Upper lobe of right lung (tissue), 1 donor: ENCODE results near the gene SLC19A1. TPM values are rescaled to one million over a fixed set of nuclear protein-coding genes. Genes with fewer than 3 reads are reported as not detected.

Source experiments
- ATAC-seq: fragments of 200-7000 bp; cut with Tn5 transposase; one replicate; pipeline ENCODE4 v1.9.1; 2020; ENCODE audit warnings: mild to moderate bottlenecking, moderate library complexity
- DNase-seq: peaks from one replicate; pipeline ENCODE4 v3.0.0-alpha.2; 2020
- H3K27ac ChIP-seq: fragments of 200-600 bp; one replicate; pipeline ENCODE4 v1.8.0; 2022
- H3K27me3 ChIP-seq: fragments of 200-600 bp; one replicate; pipeline ENCODE4 v1.8.0; 2022; ENCODE audit warnings: mild to moderate bottlenecking
- H3K36me3 ChIP-seq: fragments of 200-600 bp; one replicate; pipeline ENCODE4 v1.8.0; 2022
- H3K4me1 ChIP-seq: fragments of 200-600 bp; one replicate; pipeline ENCODE4 v1.8.0; 2022
- H3K4me3 ChIP-seq: fragments of 200-600 bp; one replicate; pipeline ENCODE4 v1.8.0; 2022; ENCODE audit warnings: mild to moderate bottlenecking
- H3K9me3 ChIP-seq: fragments of 200-600 bp; one replicate; pipeline ENCODE4 v1.8.0; 2022
- intact Hi-C: fragments of 100-400 bp; cut with DNase I; formaldehyde crosslinking; loops from one replicate; pipeline ENCODE4 v1.11.0; 2022
- total RNA-seq: library from RNA; stranded (reverse); fragmentation: NEBNext Ultra II Directional; extraction: Animal tissue kit (Norgen Biotek cat#: 25700); gene quantifications from one replicate; pipeline ENCODE4 v1.2.1, GENCODE V29; 2021
- TF ChIP-seq, protein P1 (sequence below): fragments of 200-600 bp; IDR thresholded peaks from one replicate; pipeline ENCODE4 v1.8.0; 2022; ENCODE audit warnings: antibody characterized with exemption
- donor health status: DM: no; HTN: yes; CAD: no; lungs with severe emphysema.

SLC19A1 gene
- total RNA-seq, 1 donor from 2014 or later, result 39.3 TPM

DNA sequence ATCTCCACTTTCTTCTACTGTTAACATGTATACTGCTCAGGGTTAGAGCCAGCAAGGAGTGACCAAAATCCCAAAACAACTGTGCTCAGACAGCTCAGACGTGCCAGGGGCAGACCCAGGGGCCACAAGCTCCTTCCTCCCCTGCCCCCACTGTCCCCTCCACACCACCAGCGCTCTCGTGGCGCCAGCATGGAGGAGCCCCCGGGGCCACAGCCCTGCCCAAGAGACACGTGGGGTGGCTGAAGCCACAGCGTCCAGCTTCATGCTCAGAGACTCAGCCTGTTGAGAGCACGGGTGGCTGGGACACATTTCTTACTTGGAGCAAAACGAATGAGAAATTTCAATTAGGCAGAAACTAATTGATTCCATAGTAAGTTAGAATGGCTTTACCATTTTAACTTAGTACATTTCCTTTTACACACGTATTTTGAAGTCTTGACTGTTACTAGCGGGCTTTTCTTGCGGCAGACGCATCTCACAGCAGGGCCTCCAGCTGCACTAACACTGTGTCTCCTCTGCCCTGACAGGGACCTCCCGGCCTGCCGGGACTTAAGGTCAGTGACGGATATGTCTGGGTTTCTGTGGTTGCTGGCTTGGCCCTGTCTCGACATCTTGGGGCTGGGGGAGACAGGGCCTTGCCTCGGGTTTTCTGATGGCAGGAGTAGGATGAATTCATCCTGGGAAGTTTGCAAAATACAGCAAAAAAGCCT lies 54.2 kb downstream of the SLC19A1 start:
- no peak overlapping the region for H3K4me3 ChIP-seq
- no peak for DNase-seq
- no peaks in the 10 kb centered on the region for H3K9me3 ChIP-seq
- H3K27ac ChIP-seq, result no peak overlapping the region
- intact Hi-C loops, result no loop called here
- no peaks in the 10 kb centered on the region for H3K4me1 ChIP-seq
- no peaks in the 10 kb centered on the region for H3K36me3 ChIP-seq
- ATAC-seq, result no peak
- TF ChIP-seq, protein P1, sequence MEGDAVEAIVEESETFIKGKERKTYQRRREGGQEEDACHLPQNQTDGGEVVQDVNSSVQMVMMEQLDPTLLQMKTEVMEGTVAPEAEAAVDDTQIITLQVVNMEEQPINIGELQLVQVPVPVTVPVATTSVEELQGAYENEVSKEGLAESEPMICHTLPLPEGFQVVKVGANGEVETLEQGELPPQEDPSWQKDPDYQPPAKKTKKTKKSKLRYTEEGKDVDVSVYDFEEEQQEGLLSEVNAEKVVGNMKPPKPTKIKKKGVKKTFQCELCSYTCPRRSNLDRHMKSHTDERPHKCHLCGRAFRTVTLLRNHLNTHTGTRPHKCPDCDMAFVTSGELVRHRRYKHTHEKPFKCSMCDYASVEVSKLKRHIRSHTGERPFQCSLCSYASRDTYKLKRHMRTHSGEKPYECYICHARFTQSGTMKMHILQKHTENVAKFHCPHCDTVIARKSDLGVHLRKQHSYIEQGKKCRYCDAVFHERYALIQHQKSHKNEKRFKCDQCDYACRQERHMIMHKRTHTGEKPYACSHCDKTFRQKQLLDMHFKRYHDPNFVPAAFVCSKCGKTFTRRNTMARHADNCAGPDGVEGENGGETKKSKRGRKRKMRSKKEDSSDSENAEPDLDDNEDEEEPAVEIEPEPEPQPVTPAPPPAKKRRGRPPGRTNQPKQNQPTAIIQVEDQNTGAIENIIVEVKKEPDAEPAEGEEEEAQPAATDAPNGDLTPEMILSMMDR, result no peak
- H3K27me3 ChIP-seq, result no peaks in the 10 kb centered on the region

DNA sequence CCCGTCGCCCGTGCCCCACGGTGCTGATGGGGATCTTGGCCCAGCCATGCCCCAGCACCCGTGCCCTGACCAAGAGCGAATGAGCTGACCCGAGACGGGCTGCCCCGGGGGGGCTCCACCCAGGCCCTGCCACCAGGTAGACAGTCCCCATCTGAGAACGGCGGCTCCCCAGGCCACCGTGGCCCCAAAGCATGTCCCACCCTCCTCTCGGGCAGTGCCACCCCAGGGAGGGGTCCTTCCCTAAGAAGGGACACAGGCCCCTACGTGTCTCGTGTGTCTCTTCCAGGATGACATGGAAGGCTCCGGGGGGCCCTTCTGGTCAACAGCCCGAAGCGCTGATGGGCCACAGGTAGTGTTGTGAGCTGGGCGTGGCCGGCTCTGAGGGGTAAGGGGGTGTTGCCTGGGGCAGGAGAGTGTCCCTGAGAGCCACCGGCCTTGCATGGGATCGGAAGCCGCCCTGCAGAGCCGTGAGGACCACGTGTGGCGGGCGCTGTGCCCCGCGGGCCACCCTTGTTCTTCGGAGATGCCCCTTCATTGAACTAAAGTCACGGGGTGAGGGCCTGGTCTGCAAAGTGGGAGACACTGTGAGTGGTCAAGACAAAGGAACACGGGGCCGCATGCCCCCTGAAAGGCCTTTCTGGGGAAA lies 55.0 kb downstream of the SLC19A1 start:
- intact Hi-C loops, result no loop called here

DNA sequence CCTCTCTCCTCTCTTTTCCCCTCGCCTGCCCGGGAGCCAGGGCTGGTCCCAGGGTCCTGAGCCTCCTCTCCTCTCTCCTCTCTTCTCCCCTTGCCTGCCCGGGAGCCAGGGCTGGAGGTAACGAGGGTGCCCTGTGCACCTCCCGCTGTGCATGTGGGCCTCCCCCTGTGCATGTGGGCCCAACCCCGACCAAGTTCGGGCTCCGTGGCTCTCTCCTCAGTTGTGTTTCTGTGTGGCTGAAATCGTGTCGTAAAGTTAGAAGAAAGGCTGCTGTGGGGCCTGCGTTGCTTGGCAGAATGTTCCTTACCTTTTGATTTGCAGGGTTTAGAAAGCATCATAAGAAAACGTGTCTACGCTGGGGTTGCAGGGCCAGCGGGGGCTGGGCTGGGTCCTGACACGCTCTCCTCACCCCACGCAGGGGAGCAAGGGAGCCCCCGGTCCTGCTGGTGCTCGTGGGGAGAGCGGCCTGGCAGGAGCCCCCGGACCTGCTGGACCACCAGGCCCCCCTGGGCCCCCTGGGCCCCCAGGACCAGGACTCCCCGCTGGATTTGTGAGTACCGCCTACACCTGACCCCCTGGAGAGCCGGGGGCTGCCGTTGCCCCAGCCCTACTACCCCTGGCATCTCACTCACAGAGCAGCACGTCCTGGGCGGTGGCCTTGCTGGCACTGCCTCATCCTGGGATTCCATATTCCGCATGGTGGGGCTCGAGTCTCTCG lies 55.6 kb downstream of the SLC19A1 start:
- TF ChIP-seq, protein P1, result no peak
- ATAC-seq (no peak), DNase-seq (no peak)
- no peak overlapping the region for H3K4me3 ChIP-seq
- intact Hi-C loops, result no loop called here
- H3K36me3 ChIP-seq, result peaks cover 4% of the 10 kb centered on the region
- H3K9me3 ChIP-seq, result no peaks in the 10 kb centered on the region
- no peak overlapping the region for H3K27ac ChIP-seq
- no peaks in the 10 kb centered on the region for H3K4me1 ChIP-seq
- H3K27me3 ChIP-seq, result no peaks in the 10 kb centered on the region

More for the DNA sequence above, 55.0 kb downstream of the SLC19A1 start:
- Histone ChIP-seq H3K27me3 (no peaks in the 10 kb centered on the region), H3K4me1 (no peaks in the 10 kb centered on the region), H3K27ac (no peak overlapping the region), H3K36me3 (no peaks in the 10 kb centered on the region), H3K9me3 (no peaks in the 10 kb centered on the region), H3K4me3 (no peak overlapping the region)
- DNase-seq, result no peak
- TF ChIP-seq, protein P1, result no peak
- ATAC-seq, result no peak

DNA sequence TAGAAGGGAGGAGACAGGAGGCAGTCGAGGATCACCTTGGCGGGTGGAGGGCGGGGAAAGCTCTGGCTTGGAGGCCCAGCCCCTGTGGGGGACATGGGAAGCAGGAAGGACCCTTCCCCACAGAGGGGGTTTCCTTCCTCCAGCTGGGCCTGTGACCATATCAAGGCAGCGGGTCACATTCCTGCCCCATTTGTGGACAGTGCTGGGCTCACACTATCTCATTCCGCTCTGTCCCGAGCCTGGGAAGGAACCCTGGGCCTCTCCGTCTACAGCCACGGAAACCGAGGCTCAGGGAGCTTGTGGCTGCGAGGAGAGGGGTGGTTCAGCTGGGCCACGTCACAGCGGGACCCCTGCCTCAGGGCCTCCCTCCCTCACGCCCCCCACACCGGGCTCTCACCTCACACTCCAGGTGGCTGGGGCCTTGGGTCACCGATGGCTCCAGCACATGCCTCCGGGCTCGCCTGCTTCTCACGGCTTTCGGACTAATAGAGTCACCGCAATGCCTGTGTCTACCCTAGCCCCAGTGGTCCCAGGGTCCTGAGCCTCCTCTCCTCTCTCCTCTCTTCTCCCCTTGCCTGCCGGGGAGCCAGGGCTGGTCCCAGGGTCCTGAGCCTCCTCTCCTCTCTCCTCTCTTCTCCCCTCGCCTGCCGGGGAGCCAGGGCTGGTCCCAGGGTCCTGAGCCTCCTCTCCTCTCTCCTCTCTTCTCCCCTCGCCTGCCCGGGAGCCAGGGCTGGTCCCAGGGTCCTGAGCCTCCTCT lies 56.4 kb downstream of the SLC19A1 start:
- TF ChIP-seq, protein P1, result no peak
- Histone ChIP-seq H3K9me3 (no peaks in the 10 kb centered on the region), H3K36me3 (peaks cover 4% of the 10 kb centered on the region), H3K4me1 (no peaks in the 10 kb centered on the region), H3K27me3 (no peaks in the 10 kb centered on the region), H3K27ac (no peak overlapping the region), H3K4me3 (no peak overlapping the region)
- intact Hi-C loops, result no loop called here
- DNase-seq (no peak), ATAC-seq (no peak)

DNA sequence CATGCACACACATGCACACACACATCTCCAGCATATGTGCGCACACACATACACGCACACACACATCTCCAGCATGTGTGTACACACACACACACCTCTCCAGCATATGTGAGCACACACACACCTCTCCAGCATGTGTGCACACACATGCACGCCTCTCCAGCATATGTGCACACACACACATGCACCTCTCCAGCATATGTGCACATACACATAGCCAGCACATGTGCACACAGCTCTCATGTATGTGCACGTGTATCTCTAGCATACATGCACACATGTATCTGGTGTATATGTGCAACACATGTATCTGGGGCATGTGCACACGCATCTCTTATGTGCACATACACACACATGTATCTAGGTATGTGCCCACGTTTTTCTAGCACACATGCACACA lies 57.9 kb downstream of the SLC19A1 start:
- TF ChIP-seq, protein P1, result no peak
- intact Hi-C loops, result no loop called here
- Histone ChIP-seq H3K4me1 (no peaks in the 10 kb centered on the region), H3K27me3 (no peaks in the 10 kb centered on the region), H3K9me3 (no peaks in the 10 kb centered on the region), H3K4me3 (no peak overlapping the region), H3K36me3 (peaks cover 4% of the 10 kb centered on the region), H3K27ac (no peak overlapping the region)
- DNase-seq, result no peak
- no peak for ATAC-seq
